K562 (cell line): ENCODE measurements around the gene PRCP. TPM values are rescaled to one million over a fixed set of nuclear protein-coding genes. Genes with fewer than 3 reads are reported as not detected.

Experiments used
- ATF7 ChIP-seq: fragments of 450-650 bp; IDR thresholded peaks from 2 replicates; pipeline ENCODE4 v1.7.1; 2014; ENCODE audit warnings: mild to moderate bottlenecking, moderate library complexity
- CBFA2T2 ChIP-seq: fragments of 450-650 bp; conservative IDR thresholded peaks from 2 replicates; pipeline ENCODE4 v1.6.1; 2017; ENCODE audit warnings: mild to moderate bottlenecking
- CREBBP ChIP-seq: IDR thresholded peaks from one replicate; pipeline ENCODE4 v1.6.1; 2012; ENCODE audit warnings: low read depth, mild to moderate bottlenecking, control low read depth, inconsistent platforms, low read length
- DIDO1 ChIP-seq: fragments of 450-650 bp; IDR thresholded peaks from 2 replicates; pipeline ENCODE4 v1.6.1; 2016; ENCODE audit warnings: low read depth, missing biosample characterization, missing genetic modification characterization
- DMBX1 ChIP-seq: fragments of 250-450 bp; sonication (Bioruptor Pico); IDR thresholded peaks from 2 replicates; pipeline ENCODE4 v1.8.0; 2022; ENCODE audit warnings: inconsistent platforms, mild to moderate bottlenecking, moderate library complexity, borderline replicate concordance
- EGR1 ChIP-seq: fragments of 450-650 bp; conservative IDR thresholded peaks from 2 replicates; pipeline ENCODE4 v1.6.1; 2017; ENCODE audit warnings: mild to moderate bottlenecking
- ELF2 ChIP-seq: fragments of 250-450 bp; sonication (Bioruptor Pico); IDR thresholded peaks from 2 replicates; pipeline ENCODE4 v1.5.0; 2021; ENCODE audit warnings: mild to moderate bottlenecking
- ESRRA ChIP-seq: fragments of 450-650 bp; IDR thresholded peaks from 2 replicates; pipeline ENCODE4 v1.6.1; 2014; ENCODE audit warnings: low read depth, mild to moderate bottlenecking, moderate library complexity, borderline replicate concordance
- EZH2 ChIP-seq: IDR thresholded peaks from 2 replicates; pipeline ENCODE4 v1.6.1; 2012; ENCODE audit warnings: low read depth, mild to moderate bottlenecking, inconsistent platforms, low read length, borderline replicate concordance
- HDAC3 ChIP-seq: fragments of 450-650 bp; IDR thresholded peaks from 2 replicates; pipeline ENCODE4 v1.6.1; 2018; ENCODE audit warnings: borderline replicate concordance, mild to moderate bottlenecking, moderate library complexity; ENCODE audit not compliant: partially characterized antibody
- JUND ChIP-seq, 2 experiments: IDR thresholded peaks; 2 replicates in 1 of 2; 3 replicates in 1 of 2; pipeline ENCODE4 v1.6.1; 2011; ENCODE audit warnings: borderline replicate concordance in 2 of 2, low read depth in 2 of 2, low read length in 2 of 2, improper control_type of control experiment in 1 of 2, missing biosample characterization in 1 of 2, missing genetic modification characterization in 1 of 2, missing genetic modification reagents in 1 of 2
- KAT7 ChIP-seq: sonication (generic); formaldehyde crosslinking; IDR thresholded peaks from 2 replicates; pipeline ENCODE4 v1.8.0; 2022; ENCODE audit warnings: missing genetic modification reagents, mild to moderate bottlenecking, borderline replicate concordance
- NCOR1 ChIP-seq: fragments of 450-650 bp; IDR thresholded peaks from 2 replicates; pipeline ENCODE4 v1.6.1; 2016; ENCODE audit warnings: mild to moderate bottlenecking, moderate library complexity
- NR4A1 ChIP-seq, 2 experiments: fragments of 250-450 bp in 1 of 2; fragments of 450-650 bp in 1 of 2; sonication (Bioruptor Pico) in 1 of 2; IDR thresholded peaks; 2 replicates each; pipeline versions ENCODE4 v1.4.0 to v1.6.1; 2016 to 2020; ENCODE audit warnings: mild to moderate bottlenecking in 2 of 2, missing compliant biosample characterization in 1 of 2, missing genetic modification characterization in 1 of 2, moderate library complexity in 1 of 2
- PHF21A ChIP-seq: fragments of 450-650 bp; IDR thresholded peaks from 2 replicates; pipeline ENCODE4 v1.6.1; 2017; ENCODE audit warnings: low read depth, borderline replicate concordance
- POLR2G ChIP-seq: fragments of 200-400 bp; formaldehyde crosslinking; IDR thresholded peaks from 2 replicates; pipeline ENCODE4 v1.6.1; 2017; ENCODE audit warnings: low read depth, mild to moderate bottlenecking, antibody characterized with exemption, low read length, moderate library complexity
- RBM39 ChIP-seq: fragments of 200-400 bp; formaldehyde crosslinking; optimal IDR thresholded peaks from 2 replicates; pipeline ENCODE3; 2018; ENCODE audit warnings: low read depth, low read length
- SMAD2 ChIP-seq: fragments of 150-350 bp; IDR thresholded peaks from 2 replicates; pipeline ENCODE4 v1.6.1; 2014; ENCODE audit warnings: low read depth, mild to moderate bottlenecking, low read length
- SMAD4 ChIP-seq: fragments of 250-450 bp; sonication (Bioruptor Pico); conservative IDR thresholded peaks from 2 replicates; pipeline ENCODE4 v1.8.0; 2021; ENCODE audit warnings: inconsistent platforms, mild to moderate bottlenecking, moderate library complexity
- SMARCA4 ChIP-seq: fragments of 450-650 bp; IDR thresholded peaks from 2 replicates; pipeline ENCODE4 v1.6.1; 2016
- SMARCE1 ChIP-seq: fragments of 450-650 bp; IDR thresholded peaks from 2 replicates; pipeline ENCODE4 v1.7.1; 2016; ENCODE audit warnings: mild to moderate bottlenecking
- SP1 ChIP-seq: sonication (generic); formaldehyde crosslinking; IDR thresholded peaks from 2 replicates; pipeline ENCODE4 v1.8.1; 2022; ENCODE audit warnings: mild to moderate bottlenecking, missing genetic modification reagents
- SRSF9 ChIP-seq: fragments of 200-400 bp; formaldehyde crosslinking; IDR thresholded peaks from 2 replicates; pipeline ENCODE4 v1.6.1; 2017; ENCODE audit warnings: low read depth, low read length, borderline replicate concordance
- TAL1 ChIP-seq: fragments of 450-650 bp; IDR thresholded peaks from 2 replicates; pipeline ENCODE4 v1.6.1; 2016; ENCODE audit warnings: mild to moderate bottlenecking
- TBL1XR1 ChIP-seq, 2 experiments: IDR thresholded peaks; 2 replicates each; pipeline ENCODE4 v1.6.1; 2012; ENCODE audit warnings: improper control_type of control experiment in 2 of 2, low read length in 2 of 2, mild to moderate bottlenecking in 1 of 2
- THRAP3 ChIP-seq: fragments of 450-650 bp; IDR thresholded peaks from 2 replicates; pipeline ENCODE4 v1.6.1; 2016; ENCODE audit warnings: mild to moderate bottlenecking, inconsistent platforms, borderline replicate concordance
- YY1 ChIP-seq, 3 experiments: IDR thresholded peaks; 2 replicates each; pipeline ENCODE4 v1.6.1; 2011; ENCODE audit warnings: low read length in 2 of 3, mild to moderate bottlenecking in 2 of 3, moderate library complexity in 2 of 3, borderline replicate concordance in 1 of 3, control low read depth in 1 of 3, low read depth in 1 of 3; ENCODE audit not compliant: insufficient read depth in 3 of 3, insufficient replicate concordance in 2 of 3, control insufficient read depth in 1 of 3, insufficient read length in 1 of 3; ENCODE audit errors: extremely low read depth in 1 of 3
- ZBTB7A ChIP-seq: IDR thresholded peaks from 2 replicates; pipeline ENCODE4 v1.6.1; 2011; ENCODE audit warnings: low read depth, mild to moderate bottlenecking, low read length, moderate library complexity, borderline replicate concordance; ENCODE audit not compliant: control insufficient read depth
- ZNF121 ChIP-seq: sonication (generic); formaldehyde crosslinking; conservative IDR thresholded peaks from 2 replicates; pipeline ENCODE4 v1.8.0; 2022; ENCODE audit warnings: missing genetic modification reagents
- ZNF551 ChIP-seq: fragments of 250-450 bp; sonication (Bioruptor Pico); IDR thresholded peaks from 2 replicates; pipeline ENCODE4 v1.5.0; 2021; ENCODE audit warnings: mild to moderate bottlenecking, moderate library complexity
- polyA plus RNA-seq, 8 experiments: library from polyadenylated mRNA; depleted of rRNA in 4 of 8; stranded (reverse) in 5 of 8; unstranded in 3 of 8; fragments of >200 nt; fragmentation: Nextera tagmentation in 2 of 8; fragmentation: Illumina TruSeq in 1 of 8; extraction: Ambion mirVana in 2 of 8; extraction: Trizol in 1 of 8; gene quantifications; 2 replicates each; pipeline versions ENCODE4 v1.2.1 to v1.2.3, GENCODE V29; 2011 to 2014; ENCODE audit warnings: inconsistent platforms in 1 of 8, missing spikeins in 1 of 8
- total RNA-seq, 7 experiments: library from RNA; depleted of rRNA in 6 of 7; stranded (reverse); fragments of >200 nt in 6 of 7; fragmentation: Illumina TruSeq in 2 of 7; extraction: Trizol in 2 of 7; gene quantifications; 2 replicates each; pipeline versions ENCODE4 v1.2.1 to v1.2.3, GENCODE V29; 2011 to 2021; ENCODE audit warnings: low replicate concordance in 1 of 7

The PRCP gene
- total and polyA plus RNA-seq, 9 of the 15 experiments (the other 6 are each of a cell fraction or from before 2014, with no cell fraction given) = 9.5 to 43.1 (median 23.2) TPM

GRCh38 chr11:82792822-82793569, 107.2 kb downstream of the PRCP start (continued):
- TF ChIP-seq SRSF9 = no peak
- no peak for TF ChIP-seq YY1 (IDR thresholded peaks at IDR 0.05; ENCODE audit: borderline replicate concordance in 1 of 3, control insufficient read depth in 1 of 3, extremely low read depth in 1 of 3, insufficient read depth in 3 of 3, insufficient read length in 1 of 3, insufficient replicate concordance in 2 of 3, low read depth in 1 of 3, low read length in 2 of 3)
- TF ChIP-seq SMARCA4 = peak; percentile 34
- TF ChIP-seq CREBBP = no peak
- TF ChIP-seq NCOR1 = peak; percentile 57
- 0 out of 2 replicates have a peak, but pooled peaks have one; percentile 7 for TF ChIP-seq JUND (IDR thresholded peaks at IDR 0.05; ENCODE audit: borderline replicate concordance, low read depth, low read length)
- TF ChIP-seq JUND (tag; IDR thresholded peaks at IDR 0.05; ENCODE audit: borderline replicate concordance, low read depth, low read length) = no peak; the same call in 2 of the 3 replicates
- TF ChIP-seq SMAD4 (CRISPR knock-in tag) = peak; percentile 26; the same call in 1 of the 2 replicates
- no peak for TF ChIP-seq ATF7
- no peak for TF ChIP-seq HDAC3
- no peak for TF ChIP-seq DMBX1 (CRISPR knock-in tag)
- TF ChIP-seq PHF21A = no peak
- TF ChIP-seq POLR2G = no peak
- TF ChIP-seq EGR1 = no peak
- no peak for TF ChIP-seq ESRRA
- no peak for TF ChIP-seq TBL1XR1 (IDR thresholded peaks at IDR 0.05; ENCODE audit: low read length in 2 of 2)
- peak; percentile 86 for TF ChIP-seq CBFA2T2
- TF ChIP-seq SMARCE1 = peak; percentile 68; the same call in 1 of the 2 replicates
- peak; percentile 86 for TF ChIP-seq TAL1
- no peak for TF ChIP-seq RBM39
- no peak for TF ChIP-seq SMAD2
- no peak for TF ChIP-seq ZNF551
- TF ChIP-seq SP1 (CRISPR knock-in tag) = no peak
- TF ChIP-seq ELF2 (CRISPR knock-in tag) = no peak
- TF ChIP-seq KAT7 (CRISPR knock-in tag) = peak; percentile 31; the same call in 1 of the 2 replicates
- TF ChIP-seq ZNF121 (CRISPR knock-in tag) = no peak
- TF ChIP-seq NR4A1 (CRISPR knock-in tag; IDR thresholded peaks at IDR 0.05) = no peak
- 0 out of 2 replicates have a peak, but pooled peaks have one; percentile 39 for TF ChIP-seq NR4A1 (tag; IDR thresholded peaks at IDR 0.05)
- no peak; the same call in 1 of the 2 replicates for TF ChIP-seq DIDO1 (tag)
- TF ChIP-seq ZBTB7A = no peak
- TF ChIP-seq THRAP3 = no peak
- no peak for TF ChIP-seq EZH2
